PC-9 (cell line): ENCODE measurements around the gene WAPL.

ENCODE experiments used
- CTCF ChIP-seq: fragments of 200-600 bp; sonication (generic); conservative IDR thresholded peaks from 2 replicates; pipeline ENCODE4 v1.6.1; 2017; ENCODE audit warnings: mixed run types, antibody characterized with exemption, mild to moderate bottlenecking, moderate library complexity
- EZH2 ChIP-seq: fragments of 200-600 bp; sonication (generic); IDR thresholded peaks from 2 replicates; pipeline ENCODE4 v1.8.0; 2017; ENCODE audit warnings: antibody characterized with exemption, low read depth

GRCh38 chr10:86385806-86386205 lies 135.8 kb downstream of the WAPL start:
- TF ChIP-seq CTCF (no peak), EZH2 (no peak)
